Astrocyte (in vitro differentiated cells and primary cell): ENCODE data around the gene DDOST.

Experiments used
- EZH2 ChIP-seq: IDR thresholded peaks from 2 replicates; pipeline ENCODE4 v1.6.1; 2012; ENCODE audit warnings: mild to moderate bottlenecking, low read length, inconsistent platforms; ENCODE audit not compliant: insufficient read depth
- TF ChIP-seq, protein P1 (sequence below): IDR thresholded peaks from 2 replicates; pipeline ENCODE4 v1.5.1; 2011; ENCODE audit warnings: low read depth, mild to moderate bottlenecking, inconsistent platforms, low read length, moderate library complexity; ENCODE audit not compliant: insufficient read depth

- TF ChIP-seq EZH2 = no peak
- TF ChIP-seq, protein P1, sequence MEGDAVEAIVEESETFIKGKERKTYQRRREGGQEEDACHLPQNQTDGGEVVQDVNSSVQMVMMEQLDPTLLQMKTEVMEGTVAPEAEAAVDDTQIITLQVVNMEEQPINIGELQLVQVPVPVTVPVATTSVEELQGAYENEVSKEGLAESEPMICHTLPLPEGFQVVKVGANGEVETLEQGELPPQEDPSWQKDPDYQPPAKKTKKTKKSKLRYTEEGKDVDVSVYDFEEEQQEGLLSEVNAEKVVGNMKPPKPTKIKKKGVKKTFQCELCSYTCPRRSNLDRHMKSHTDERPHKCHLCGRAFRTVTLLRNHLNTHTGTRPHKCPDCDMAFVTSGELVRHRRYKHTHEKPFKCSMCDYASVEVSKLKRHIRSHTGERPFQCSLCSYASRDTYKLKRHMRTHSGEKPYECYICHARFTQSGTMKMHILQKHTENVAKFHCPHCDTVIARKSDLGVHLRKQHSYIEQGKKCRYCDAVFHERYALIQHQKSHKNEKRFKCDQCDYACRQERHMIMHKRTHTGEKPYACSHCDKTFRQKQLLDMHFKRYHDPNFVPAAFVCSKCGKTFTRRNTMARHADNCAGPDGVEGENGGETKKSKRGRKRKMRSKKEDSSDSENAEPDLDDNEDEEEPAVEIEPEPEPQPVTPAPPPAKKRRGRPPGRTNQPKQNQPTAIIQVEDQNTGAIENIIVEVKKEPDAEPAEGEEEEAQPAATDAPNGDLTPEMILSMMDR = no peak
These were observed 24.6 kb upstream of the DDOST start for GRCh38 chr1:20685741-20686140.
